HG03460 (cell line): ENCODE measurements around the gene CREB1.

Experiments
- ATAC-seq: cut with Tn5 transposase; IDR thresholded peaks from one replicate; pipeline ENCODE4 v1.9.1; 2021; ENCODE audit not compliant: unreplicated experiment

The CREB1 gene

DNA sequence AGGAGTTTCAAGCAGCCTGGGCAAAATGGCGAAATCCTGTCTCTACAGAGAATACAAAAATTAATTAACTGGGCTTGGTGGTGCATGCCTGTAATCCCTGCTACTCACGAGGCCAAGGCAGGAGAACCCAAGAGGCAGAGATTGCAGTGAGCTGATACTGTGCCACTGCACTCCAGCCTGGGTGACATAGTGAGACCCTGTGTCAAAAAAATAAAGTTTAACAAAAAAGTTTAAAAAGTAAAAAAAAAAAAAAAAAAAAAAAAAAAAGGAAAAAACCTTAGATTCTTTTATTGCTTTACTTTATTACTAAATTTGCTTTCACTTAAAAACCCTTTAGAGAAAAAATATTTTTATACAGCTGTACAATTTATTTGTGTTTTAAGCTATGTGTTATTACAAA lies 10.7 kb downstream of the CREB1 start:
- ATAC-seq = no peak

GRCh38 chr2:207541933-207542332 lies 12.2 kb downstream of the CREB1 start:
- ATAC-seq = no peak

GRCh38 chr2:207543272-207543671 lies 13.5 kb downstream of the CREB1 start:
- ATAC-seq = no peak

DNA sequence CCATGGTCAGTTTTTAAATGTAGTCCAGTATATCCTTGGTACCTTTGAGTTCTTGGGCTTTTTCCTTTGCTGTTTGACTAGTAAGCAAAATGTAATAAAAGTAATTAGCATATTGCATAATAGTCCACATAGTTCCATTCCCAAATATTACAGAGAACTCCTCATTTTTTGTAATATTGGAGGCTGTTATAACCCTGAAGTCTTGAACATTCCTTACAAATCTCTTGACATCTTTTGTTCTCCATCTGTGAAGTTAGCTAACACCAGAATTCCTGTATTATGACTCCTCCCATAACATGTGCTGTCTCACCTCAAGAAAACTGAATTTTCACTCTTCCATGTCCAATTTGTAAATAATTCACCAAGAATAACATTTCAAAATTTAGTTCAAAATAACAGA lies 17.1 kb downstream of the CREB1 start:
- no peak for ATAC-seq

DNA sequence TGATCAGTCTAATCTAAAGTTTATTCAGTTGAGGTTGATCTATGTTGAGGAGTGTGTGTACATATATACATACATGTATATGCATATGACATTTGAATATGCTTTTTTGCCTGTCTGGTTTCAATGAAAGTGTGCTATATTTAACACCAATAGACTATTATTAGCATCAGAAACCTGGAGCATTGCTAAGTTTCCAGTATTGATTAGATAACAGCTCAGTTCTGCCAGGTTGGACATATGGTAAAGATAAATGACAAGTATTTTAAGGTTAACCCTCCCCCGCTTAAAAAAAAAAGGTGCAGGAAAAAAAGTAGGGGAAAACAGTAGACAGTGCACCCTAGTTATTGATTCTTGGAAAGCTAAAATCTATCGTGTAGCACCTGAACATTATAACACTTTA lies 19.4 kb downstream of the CREB1 start:
- ATAC-seq = no peak

- no peak for ATAC-seq
Observed at GRCh38 chr2:207558079-207558491, 28.3 kb downstream of the CREB1 start.

DNA sequence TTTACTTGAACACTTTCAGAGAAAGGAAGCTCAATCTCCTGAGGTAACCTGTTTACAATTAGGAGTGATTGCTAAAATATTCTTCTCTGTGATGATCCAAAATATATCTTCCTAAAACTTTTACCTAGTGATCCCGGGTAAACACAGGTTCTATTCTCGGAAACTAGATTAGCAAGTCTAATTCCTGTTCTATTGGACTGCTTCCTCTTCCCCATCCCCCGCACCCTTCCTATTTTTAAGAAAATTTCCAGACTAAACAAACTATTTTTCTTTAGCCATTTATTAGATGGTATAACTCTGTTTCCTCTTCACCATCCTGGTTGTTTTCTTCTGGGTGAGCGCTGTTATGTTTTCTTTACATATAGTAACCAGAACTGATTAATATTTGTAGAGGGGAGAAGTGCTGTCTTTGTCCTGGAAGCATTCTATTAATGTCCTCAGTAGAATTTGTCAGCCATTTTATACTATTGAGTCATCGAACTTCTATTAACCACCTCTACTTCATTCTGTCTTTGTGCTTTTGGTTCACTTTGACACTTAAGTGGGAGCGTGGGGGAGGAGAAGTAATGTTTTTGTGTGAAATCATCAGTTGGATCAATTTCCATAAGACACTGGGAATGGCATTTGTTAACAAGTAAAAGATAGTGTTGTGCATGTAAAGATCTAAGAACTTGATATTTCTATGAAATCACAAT lies 31.8 kb downstream of the CREB1 start:
- no peak for ATAC-seq

- no peak for ATAC-seq
Observed at GRCh38 chr2:207565736-207566500, 36.2 kb downstream of the CREB1 start.

DNA sequence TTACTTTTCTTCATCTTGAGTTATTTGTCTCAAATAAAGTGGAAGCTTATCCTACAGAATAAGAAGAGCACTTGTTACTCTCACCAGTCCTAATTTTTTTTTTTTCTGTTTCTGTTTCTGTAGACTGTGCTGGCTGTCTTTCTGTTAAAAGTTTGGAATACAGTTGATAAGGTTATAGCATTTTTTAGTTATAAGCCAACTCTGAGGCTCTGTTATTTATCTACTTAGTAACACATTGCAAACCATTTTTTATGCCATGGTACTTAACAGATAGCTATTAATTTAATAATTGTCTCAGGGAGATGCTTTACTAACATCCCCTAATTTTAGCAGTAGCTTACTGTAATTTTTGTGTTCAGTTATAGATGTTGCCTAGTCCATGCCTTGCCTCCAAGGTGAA lies 37.9 kb downstream of the CREB1 start:
- ATAC-seq = no peak

DNA sequence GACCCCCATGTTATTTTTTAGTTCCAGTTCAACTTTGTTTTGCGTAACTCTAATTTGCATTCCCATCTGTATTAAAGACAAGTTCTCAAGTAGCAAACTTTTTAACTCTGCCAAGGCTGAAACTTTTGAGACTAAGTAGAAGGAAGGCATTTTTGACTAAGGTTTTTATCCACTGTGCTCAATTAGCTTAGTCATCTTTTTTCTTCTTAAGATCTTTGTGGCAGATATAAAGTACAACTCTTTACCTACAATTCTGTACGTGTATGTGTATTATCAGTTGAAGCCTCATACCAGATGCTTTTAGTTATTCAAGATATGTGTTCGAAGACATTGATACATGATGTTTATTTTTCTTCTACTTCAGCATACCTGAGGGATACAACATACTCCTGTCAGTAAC lies 41.6 kb downstream of the CREB1 start:
- no peak for ATAC-seq

DNA sequence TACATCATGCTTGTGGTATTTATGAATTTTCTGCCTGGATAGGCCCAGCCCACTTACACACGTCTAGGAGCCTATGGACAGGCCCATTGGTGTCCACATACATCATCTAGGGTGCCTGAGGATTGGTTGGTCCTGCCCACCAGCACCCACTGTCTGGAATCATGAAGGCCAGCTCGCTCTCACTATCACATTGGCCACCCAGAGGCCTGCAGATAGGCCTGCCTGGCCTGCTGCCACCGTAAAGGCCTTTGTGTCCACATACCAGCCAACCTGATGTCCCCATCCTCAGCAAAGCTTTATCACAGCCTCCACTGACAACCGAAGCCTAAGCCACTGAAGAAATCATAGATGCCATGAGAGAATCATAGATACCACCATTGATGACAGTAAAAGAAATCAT lies 55.2 kb downstream of the CREB1 start:
- no peak for ATAC-seq

GRCh38 chr2:207587305-207587704 lies 57.5 kb downstream of the CREB1 start:
- ATAC-seq = no peak

DNA sequence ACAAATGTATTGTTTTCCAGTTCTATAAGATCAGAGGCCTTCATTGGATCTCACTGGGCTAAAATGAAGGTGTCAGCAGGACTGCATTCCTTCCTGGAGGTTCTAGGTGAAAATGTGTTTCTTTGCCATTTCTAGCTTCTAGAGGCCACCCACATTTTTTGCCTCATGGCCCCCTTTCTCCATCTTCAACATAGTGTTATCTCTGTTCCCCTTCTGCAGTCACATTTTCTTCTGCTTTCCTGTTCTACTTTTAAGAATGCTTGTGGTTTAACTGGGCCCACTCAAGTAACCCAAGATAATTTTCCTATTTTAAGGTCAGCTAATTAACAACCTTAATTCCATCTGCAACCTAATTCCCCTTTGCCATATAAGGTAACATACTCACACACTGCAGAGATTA lies 59.4 kb downstream of the CREB1 start:
- no peak for ATAC-seq

- no peak for ATAC-seq
Observed at GRCh38 chr2:207593277-207593676, 63.5 kb downstream of the CREB1 start.

- no peak for ATAC-seq
Observed at GRCh38 chr2:207594264-207594663, 64.5 kb downstream of the CREB1 start.

DNA sequence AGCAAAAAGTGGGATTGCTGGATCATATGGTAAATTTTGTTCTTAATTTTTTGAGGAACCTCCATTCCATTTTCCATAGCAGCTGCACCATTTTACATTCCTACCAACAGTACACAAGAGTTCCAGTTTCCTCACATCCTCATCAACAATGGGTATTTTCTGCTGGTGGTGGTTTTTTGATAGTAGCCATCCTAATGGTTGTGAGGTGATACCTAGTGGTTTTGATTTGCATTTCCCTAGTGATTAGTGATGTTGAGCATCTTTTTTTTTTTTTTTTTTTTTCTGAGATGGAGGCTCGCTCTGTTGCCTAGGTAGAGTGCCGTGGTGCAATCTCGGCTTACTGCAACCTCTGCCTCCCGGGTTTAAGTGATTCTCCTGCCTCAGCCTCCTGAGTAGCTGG lies 65.0 kb downstream of the CREB1 start:
- no peak for ATAC-seq

DNA sequence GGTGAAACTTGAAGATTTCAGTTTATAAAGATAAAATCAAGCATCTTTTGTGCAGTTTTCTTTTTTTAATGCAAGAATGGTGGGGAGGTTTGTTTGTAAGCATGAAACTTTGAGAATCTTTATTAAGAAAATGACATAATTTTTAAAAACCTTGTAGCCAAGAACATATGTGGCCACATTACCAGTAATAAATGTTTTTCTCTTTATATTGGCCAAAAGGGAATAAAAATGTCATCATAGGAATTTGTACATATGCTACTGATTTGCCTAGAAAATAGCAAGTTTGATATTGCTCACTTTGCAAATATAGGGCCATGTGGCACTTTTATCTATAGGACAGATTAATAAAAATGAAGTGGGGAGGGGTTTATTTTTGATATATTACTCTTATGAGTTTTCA lies 69.9 kb downstream of the CREB1 start:
- ATAC-seq = no peak

DNA sequence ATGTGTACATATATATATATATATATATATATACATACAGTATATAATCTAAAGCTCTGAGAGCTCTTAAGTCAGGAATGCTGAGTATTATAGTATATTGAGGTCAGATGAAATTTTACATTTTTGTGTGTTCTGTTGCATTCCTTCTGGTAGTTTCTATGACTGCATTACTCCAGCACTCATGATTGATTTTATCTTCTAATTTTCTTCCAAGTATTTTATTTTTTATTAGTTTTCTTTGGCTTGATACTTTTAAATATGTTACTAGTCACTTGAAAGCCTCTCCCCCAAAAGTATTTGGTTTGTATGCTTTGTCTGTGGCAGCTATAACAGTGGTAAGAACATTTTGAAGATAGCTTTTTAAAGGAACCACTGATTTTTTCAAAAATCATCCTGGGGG lies 70.5 kb downstream of the CREB1 start:
- no peak for ATAC-seq

GRCh38 chr2:207601774-207602173 lies 72.0 kb downstream of the CREB1 start:
- no peak for ATAC-seq

- ATAC-seq = no peak
Observed at GRCh38 chr2:207603486-207603885, 73.7 kb downstream of the CREB1 start.

DNA sequence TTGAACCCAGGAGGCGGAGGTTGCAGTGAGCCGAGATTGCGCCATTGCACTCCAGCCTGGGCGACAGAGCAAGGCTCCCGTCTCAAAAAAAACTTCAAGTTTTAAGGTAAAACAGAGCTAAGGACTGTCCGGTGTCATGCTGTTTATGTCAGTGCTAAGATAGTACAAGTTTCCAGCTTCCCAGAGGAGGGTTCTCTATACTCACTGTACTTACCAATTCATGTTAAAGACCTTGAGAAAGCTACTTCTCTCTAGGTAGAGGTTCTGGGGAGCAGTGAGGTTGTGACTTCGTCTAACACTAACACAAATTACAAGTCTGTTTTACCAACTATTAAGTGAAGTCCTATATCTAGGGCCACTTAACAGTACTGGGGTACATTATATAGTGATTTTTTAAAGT lies 76.6 kb downstream of the CREB1 start:
- no peak for ATAC-seq

DNA sequence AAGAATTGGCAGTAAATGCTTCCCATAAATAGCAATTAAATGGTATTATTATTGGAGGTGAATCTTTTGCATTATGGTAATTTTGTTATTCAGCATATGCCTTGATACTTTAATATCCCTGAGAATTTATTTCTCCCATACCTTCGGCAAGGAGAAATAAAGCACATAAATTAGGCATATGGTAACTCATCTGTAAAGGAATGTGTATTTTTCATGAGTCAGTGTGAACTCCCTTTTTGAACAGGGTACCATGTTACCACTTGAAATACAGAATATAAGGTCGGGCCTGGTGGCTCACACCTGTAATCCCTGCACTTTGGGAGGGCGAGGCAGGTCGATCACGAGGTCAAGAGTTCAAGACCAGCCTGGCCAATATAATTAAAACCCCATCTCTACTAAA lies 77.1 kb downstream of the CREB1 start:
- ATAC-seq = no peak

- ATAC-seq = no peak
Observed at GRCh38 chr2:207612714-207613113, 83.0 kb downstream of the CREB1 start.
